Psoas muscle (tissue), 8 donors: Measurements from ENCODE around the gene MMADHC. TPM values are rescaled to one million over a fixed set of nuclear protein-coding genes. Genes with fewer than 3 reads are reported as not detected.

Source experiments
- ATAC-seq, 4 donors: fragments of 200-7000 bp; cut with Tn5 transposase; one replicate each; pipeline ENCODE4 v1.9.1; 2020; ENCODE audit warnings: moderate library complexity in 3 of 4, mild to moderate bottlenecking in 2 of 4
- DNase-seq, 2 donors: peaks; one replicate each; pipeline ENCODE4 v3.0.0-alpha.2; 2020
- H3K27ac ChIP-seq: fragments of 200-600 bp; one replicate; pipeline ENCODE4 v1.8.0; 2022
- H3K27me3 ChIP-seq, 3 donors: fragments of 200-600 bp in 1 of 3; one replicate each; pipeline versions ENCODE4 v1.6.1 to v1.8.0; 2013 to 2022; ENCODE audit warnings: low read length in 2 of 3, mild to moderate bottlenecking in 2 of 3, moderate library complexity in 1 of 3; ENCODE audit not compliant: insufficient read depth in 3 of 3
- H3K36me3 ChIP-seq, 2 donors: fragments of 200-600 bp in 1 of 2; one replicate each; pipeline versions ENCODE4 v1.6.1 to v1.8.0; 2013 to 2022; ENCODE audit warnings: low read depth in 1 of 2, mild to moderate bottlenecking in 1 of 2, moderate library complexity in 1 of 2; ENCODE audit not compliant: insufficient read depth in 1 of 2
- H3K4me1 ChIP-seq: fragments of 200-600 bp; one replicate; pipeline ENCODE4 v1.8.0; 2022
- H3K4me3 ChIP-seq: fragments of 200-600 bp; one replicate; pipeline ENCODE4 v1.8.0; 2022; ENCODE audit warnings: mild to moderate bottlenecking
- H3K9me3 ChIP-seq: fragments of 200-600 bp; one replicate; pipeline ENCODE4 v1.8.0; 2022
- WGBS, 3 donors: extraction: QIAGEN DNeasy Blood & Tissue Kit; methylation state at CpG; one replicate each; pipeline versions ENCODE4 v1.1.6 to v1.1.7; 2013; 5-methylcytosine and 5-hydroxymethylcytosine counted together
- intact Hi-C, 2 donors: fragments of 100-400 bp; cut with DNase I; formaldehyde crosslinking; loops; one replicate each; pipeline versions ENCODE4 v1.11.0 to v1.14.2; 2022
- polyA plus RNA-seq, 3 donors: library from polyadenylated mRNA; stranded (reverse); fragments of 200-250 nt; gene quantifications; one replicate each; pipeline ENCODE4 v1.2.3, GENCODE V29; 2013
- total RNA-seq, 4 donors: library from RNA; stranded (reverse); fragmentation: NEBNext Ultra II Directional in 2 of 4; extraction: Animal tissue kit (Norgen Biotek cat#: 25700) in 2 of 4; gene quantifications; one replicate each; pipeline versions ENCODE4 v1.2.1 to v1.2.4, GENCODE V29; 2021 to 2023
- TF ChIP-seq, protein P1 (sequence below): fragments of 200-600 bp; IDR thresholded peaks from one replicate; pipeline ENCODE4 v1.8.0; 2022; ENCODE audit warnings: antibody characterized with exemption
- donor health status: healthy with polysubstance abuse.
- donor health status: DM: no; HTN: no; CAD: no; lungs with moderate emphysema.
- donor health status: Bipolar disorder and iron deficiency.
- donor health status: healthy.
- donor health status: DM: yes; HTN: yes; CAD: no.
- donor health status: DM: no; HTN: no; CAD: no.
- donor health status: DM: no; HTN: no; CAD: no.
- donor health status: DM: yes; HTN: yes; CAD: no.

The MMADHC gene
- total and polyA plus RNA-seq, 7 donors: 126 to 205 (median 165) TPM

DNA sequence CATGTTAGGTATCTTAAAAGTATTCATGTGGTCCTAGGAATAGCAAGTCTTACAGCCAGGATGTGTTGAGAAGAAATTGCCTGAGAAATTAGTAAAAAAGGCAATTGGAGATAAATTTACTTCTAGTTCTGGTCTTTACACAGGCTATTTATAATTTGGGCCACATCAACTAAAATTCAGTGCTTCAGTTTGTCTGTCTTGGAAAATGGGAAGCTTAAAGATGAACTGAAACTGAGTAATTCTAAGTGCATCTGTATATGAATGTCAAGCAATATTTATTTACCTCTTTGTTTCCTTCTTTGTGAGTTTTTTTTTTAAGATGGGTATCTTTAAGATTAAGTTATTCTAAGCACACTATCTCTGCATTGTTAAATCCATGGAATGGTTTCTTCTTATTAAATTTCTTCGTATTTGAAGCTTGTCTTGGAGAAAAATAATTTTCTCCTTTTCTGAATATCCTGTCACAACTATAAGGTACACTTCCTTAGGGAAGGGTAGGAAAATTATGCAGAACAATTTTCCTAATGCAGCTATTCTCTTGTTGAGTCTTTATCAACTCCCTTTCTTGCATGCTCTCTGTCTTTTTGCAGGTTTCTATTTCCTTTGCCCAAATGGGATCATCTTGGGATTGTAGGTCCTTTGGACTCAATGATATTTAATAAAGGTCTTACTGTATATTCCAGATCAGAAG lies 39.7 kb upstream of the MMADHC start:
- no peak for DNase-seq
- WGBS, 3 donors: 91 to 95% (median 94%) methylated on average over 1 of the region's 1 CpG
- Histone ChIP-seq H3K27me3 (no peaks in the 10 kb centered on the region), H3K9me3 (no peaks in the 10 kb centered on the region), H3K4me1 (no peaks in the 10 kb centered on the region), H3K36me3 (no peaks in the 10 kb centered on the region), H3K4me3 (no peak overlapping the region), H3K27ac (no peak overlapping the region)
- TF ChIP-seq, protein P1, sequence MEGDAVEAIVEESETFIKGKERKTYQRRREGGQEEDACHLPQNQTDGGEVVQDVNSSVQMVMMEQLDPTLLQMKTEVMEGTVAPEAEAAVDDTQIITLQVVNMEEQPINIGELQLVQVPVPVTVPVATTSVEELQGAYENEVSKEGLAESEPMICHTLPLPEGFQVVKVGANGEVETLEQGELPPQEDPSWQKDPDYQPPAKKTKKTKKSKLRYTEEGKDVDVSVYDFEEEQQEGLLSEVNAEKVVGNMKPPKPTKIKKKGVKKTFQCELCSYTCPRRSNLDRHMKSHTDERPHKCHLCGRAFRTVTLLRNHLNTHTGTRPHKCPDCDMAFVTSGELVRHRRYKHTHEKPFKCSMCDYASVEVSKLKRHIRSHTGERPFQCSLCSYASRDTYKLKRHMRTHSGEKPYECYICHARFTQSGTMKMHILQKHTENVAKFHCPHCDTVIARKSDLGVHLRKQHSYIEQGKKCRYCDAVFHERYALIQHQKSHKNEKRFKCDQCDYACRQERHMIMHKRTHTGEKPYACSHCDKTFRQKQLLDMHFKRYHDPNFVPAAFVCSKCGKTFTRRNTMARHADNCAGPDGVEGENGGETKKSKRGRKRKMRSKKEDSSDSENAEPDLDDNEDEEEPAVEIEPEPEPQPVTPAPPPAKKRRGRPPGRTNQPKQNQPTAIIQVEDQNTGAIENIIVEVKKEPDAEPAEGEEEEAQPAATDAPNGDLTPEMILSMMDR: no peak
- ATAC-seq: no peak
- intact Hi-C loops: no loop called here

DNA sequence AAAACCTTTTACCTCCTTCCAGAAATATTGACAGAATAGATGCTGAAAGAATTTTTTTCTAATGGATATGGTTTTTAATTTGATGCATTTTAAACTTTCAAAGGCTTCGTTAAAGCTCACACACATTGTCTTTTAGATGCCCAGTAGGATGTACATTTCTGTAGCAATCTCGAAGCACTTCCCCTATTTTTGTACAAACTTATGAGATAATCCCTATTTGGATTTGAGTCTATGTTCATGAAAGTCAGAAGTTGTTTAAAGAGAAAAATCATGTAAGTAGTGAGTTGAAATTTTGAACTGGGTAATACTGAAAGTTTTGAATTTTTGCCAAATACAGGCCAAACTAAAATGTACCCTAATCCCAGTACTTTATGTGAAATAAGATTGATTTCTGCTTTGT lies 38.1 kb upstream of the MMADHC start:
- no peak overlapping the region for H3K4me3 ChIP-seq
- H3K27me3 ChIP-seq: no peaks in the 10 kb centered on the region
- intact Hi-C loops: no loop called here
- DNase-seq (no peak), ATAC-seq (no peak)
- H3K27ac ChIP-seq: no peak overlapping the region
- 87 to 90% (median 90%) methylated on average over 2 of the region's 2 CpGs for WGBS, 3 donors
- no peaks in the 10 kb centered on the region for H3K36me3 ChIP-seq
- no peaks in the 10 kb centered on the region for H3K9me3 ChIP-seq
- TF ChIP-seq, protein P1: no peak
- no peaks in the 10 kb centered on the region for H3K4me1 ChIP-seq

DNA sequence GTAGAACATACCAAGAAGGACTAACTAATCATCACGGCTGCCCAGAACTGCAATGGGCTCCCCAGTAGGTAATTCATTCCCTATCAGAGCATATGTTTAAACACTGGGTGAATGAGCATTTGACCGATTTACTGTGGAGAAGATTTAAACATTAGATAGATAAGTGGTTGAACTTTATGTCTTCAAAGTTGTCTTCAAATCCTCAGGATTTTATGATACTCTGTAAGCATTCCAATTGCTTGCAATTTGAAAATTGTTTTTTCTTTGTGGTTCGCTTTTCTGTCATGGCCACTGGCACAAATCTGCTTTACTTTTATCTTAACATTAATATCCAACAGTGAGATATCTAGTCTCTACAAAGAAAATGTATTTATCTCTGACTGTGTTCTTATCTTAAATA lies 37.7 kb upstream of the MMADHC start:
- DNase-seq: no peak
- no peaks in the 10 kb centered on the region for H3K27me3 ChIP-seq
- H3K4me1 ChIP-seq: no peaks in the 10 kb centered on the region
- H3K4me3 ChIP-seq: no peak overlapping the region
- ATAC-seq: no peak
- TF ChIP-seq, protein P1: no peak
- no peaks in the 10 kb centered on the region for H3K9me3 ChIP-seq
- H3K27ac ChIP-seq: no peak overlapping the region
- intact Hi-C loops: no loop called here
- no peaks in the 10 kb centered on the region for H3K36me3 ChIP-seq
- 96 to 98% (median 97%) methylated on average over 3 of the region's 3 CpGs for WGBS, 3 donors

DNA sequence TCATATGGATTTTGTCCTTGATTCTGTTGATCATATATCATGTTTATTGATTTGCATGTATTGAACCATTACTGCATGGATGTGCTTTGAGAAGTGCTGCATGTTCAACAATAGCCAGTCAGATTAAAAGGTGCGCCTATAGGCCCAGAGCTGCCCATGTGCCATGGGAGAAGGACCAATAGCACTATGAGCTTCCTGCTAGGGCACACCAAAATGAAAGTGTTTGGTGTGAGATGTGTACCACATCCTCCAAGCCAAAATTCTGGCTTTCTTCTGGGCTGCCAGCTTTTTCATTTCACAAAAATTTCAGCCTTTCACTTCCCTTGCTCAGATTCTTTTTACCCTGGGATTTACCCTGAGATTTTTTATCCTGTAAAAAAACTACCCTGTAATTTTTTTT lies 34.8 kb upstream of the MMADHC start:
- no peak for ATAC-seq
- Histone ChIP-seq H3K36me3 (no peaks in the 10 kb centered on the region), H3K4me3 (no peak overlapping the region), H3K9me3 (no peaks in the 10 kb centered on the region), H3K4me1 (no peaks in the 10 kb centered on the region), H3K27me3 (no peaks in the 10 kb centered on the region), H3K27ac (no peak overlapping the region)
- TF ChIP-seq, protein P1: no peak
- intact Hi-C loops: no loop called here
- DNase-seq: no peak
- 93 to 100% (median 96%) methylated on average over 1 of the region's 1 CpG for WGBS, 3 donors

DNA sequence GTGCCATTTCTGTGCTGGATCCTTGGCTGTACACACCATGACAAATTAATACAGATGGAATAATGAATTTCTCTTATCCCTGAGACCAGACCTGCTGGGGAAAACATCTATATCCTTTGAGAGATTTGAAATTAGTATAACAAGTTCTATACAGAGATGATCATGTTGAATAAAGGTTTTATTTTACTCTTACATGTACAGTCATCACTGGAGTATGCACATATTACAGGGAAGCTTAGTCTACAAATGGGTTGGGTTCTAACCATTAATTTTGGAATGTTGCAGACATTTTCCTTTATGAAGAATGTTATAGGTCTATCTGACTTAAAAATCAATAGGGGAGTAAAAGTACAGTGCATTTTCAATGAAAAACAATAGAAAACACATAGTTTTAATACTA lies 29.9 kb upstream of the MMADHC start:
- H3K36me3 ChIP-seq: no peaks in the 10 kb centered on the region
- H3K4me1 ChIP-seq: no peaks in the 10 kb centered on the region
- DNase-seq: no peak
- H3K27ac ChIP-seq: no peak overlapping the region
- no peaks in the 10 kb centered on the region for H3K27me3 ChIP-seq
- intact Hi-C loops: no loop called here
- no peaks in the 10 kb centered on the region for H3K9me3 ChIP-seq
- no peak for ATAC-seq
- TF ChIP-seq, protein P1: no peak
- H3K4me3 ChIP-seq: no peak overlapping the region
